ENCODE results near the gene HTT. TPM values are rescaled to one million over a fixed set of nuclear protein-coding genes. Genes with fewer than 3 reads are reported as not detected.

HTT gene
- total and polyA plus RNA-seq, 9 of the 15 experiments (the other 6 are each of a cell fraction or from before 2014, with no cell fraction given): 0.66 to 31.6 (median 14.7) TPM

DNA sequence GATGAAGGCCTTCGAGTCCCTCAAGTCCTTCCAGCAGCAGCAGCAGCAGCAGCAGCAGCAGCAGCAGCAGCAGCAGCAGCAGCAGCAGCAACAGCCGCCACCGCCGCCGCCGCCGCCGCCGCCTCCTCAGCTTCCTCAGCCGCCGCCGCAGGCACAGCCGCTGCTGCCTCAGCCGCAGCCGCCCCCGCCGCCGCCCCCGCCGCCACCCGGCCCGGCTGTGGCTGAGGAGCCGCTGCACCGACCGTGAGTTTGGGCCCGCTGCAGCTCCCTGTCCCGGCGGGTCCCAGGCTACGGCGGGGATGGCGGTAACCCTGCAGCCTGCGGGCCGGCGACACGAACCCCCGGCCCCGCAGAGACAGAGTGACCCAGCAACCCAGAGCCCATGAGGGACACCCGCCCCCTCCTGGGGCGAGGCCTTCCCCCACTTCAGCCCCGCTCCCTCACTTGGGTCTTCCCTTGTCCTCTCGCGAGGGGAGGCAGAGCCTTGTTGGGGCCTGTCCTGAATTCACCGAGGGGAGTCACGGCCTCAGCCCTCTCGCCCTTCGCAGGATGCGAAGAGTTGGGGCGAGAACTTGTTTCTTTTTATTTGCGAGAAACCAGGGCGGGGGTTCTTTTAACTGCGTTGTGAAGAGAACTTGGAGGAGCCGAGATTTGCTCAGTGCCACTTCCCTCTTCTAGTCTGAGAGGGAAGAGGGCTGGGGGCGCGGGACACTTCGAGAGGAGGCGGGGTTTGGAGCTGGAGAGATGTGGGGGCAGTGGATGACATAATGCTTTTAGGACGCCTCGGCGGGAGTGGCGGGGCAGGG lies 568 bp downstream of the HTT start (continued):
- TF ChIP-seq RBBP5 (IDR thresholded peaks at IDR 0.05; ENCODE audit: borderline replicate concordance, insufficient read depth, low read length, poor library complexity, severe bottlenecking) (peak; percentile 58), NUFIP1 (IDR thresholded peaks at IDR 0.05; ENCODE audit: partially characterized antibody) (no peak), POLR2AphosphoS5 (IDR thresholded peaks at IDR 0.05; ENCODE audit: control insufficient read depth, insufficient read depth, low read depth, low read length) (peak; percentile 39; the same call in 1 of the 2 replicates), ZNF436 (CRISPR knock-in tag; IDR thresholded peaks at IDR 0.05) (no peak), ZNF197 (CRISPR knock-in tag; IDR thresholded peaks at IDR 0.05; ENCODE audit: low read depth) (no peak), KDM2B (CRISPR knock-in tag; IDR thresholded peaks at IDR 0.05) (no peak), TCF3 (CRISPR knock-in tag; IDR thresholded peaks at IDR 0.05) (no peak), NCOR1 (IDR thresholded peaks at IDR 0.05) (no peak), KDM1A (IDR thresholded peaks at IDR 0.05) (0 out of 4 replicates have a peak, but pooled peaks of 1 of the 2 experiments have one; percentile 31), ZNF79 (CRISPR knock-in tag; IDR thresholded peaks at IDR 0.05; ENCODE audit: low read depth) (no peak), JUND (IDR thresholded peaks at IDR 0.05; ENCODE audit: borderline replicate concordance, low read depth, low read length) (peak; percentile 46; the same call in 1 of the 2 replicates), JUND (tag; IDR thresholded peaks at IDR 0.05; ENCODE audit: borderline replicate concordance, low read depth, low read length) (no peak; the same call in 2 of the 3 replicates), HDAC3 (IDR thresholded peaks at IDR 0.05; ENCODE audit: borderline replicate concordance, partially characterized antibody) (no peak), SAFB2 (IDR thresholded peaks at IDR 0.05; ENCODE audit: borderline replicate concordance, low read depth, low read length, severe bottlenecking) (no peak), PCBP2 (IDR thresholded peaks at IDR 0.05; ENCODE audit: low read depth, low read length, poor library complexity, severe bottlenecking) (no peak), ZNF133 (CRISPR knock-in tag; IDR thresholded peaks at IDR 0.05) (no peak), MYC (IDR thresholded peaks at IDR 0.05; ENCODE audit: low read depth, low read length) (no peak), MYC (CRISPR knock-in tag; IDR thresholded peaks at IDR 0.05; ENCODE audit: borderline replicate concordance, low read depth) (no peak), CHD2 (IDR thresholded peaks at IDR 0.05; ENCODE audit: low read depth, low read length) (peak; percentile 79)
- TF ChIP-seq, protein P1, sequence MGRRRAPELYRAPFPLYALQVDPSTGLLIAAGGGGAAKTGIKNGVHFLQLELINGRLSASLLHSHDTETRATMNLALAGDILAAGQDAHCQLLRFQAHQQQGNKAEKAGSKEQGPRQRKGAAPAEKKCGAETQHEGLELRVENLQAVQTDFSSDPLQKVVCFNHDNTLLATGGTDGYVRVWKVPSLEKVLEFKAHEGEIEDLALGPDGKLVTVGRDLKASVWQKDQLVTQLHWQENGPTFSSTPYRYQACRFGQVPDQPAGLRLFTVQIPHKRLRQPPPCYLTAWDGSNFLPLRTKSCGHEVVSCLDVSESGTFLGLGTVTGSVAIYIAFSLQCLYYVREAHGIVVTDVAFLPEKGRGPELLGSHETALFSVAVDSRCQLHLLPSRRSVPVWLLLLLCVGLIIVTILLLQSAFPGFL (CRISPR knock-in tag; IDR thresholded peaks at IDR 0.05): no peak
- TF ChIP-seq, protein P2, sequence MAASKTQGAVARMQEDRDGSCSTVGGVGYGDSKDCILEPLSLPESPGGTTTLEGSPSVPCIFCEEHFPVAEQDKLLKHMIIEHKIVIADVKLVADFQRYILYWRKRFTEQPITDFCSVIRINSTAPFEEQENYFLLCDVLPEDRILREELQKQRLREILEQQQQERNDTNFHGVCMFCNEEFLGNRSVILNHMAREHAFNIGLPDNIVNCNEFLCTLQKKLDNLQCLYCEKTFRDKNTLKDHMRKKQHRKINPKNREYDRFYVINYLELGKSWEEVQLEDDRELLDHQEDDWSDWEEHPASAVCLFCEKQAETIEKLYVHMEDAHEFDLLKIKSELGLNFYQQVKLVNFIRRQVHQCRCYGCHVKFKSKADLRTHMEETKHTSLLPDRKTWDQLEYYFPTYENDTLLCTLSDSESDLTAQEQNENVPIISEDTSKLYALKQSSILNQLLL (CRISPR knock-in tag; IDR thresholded peaks at IDR 0.05; ENCODE audit: borderline replicate concordance): no peak
- TF ChIP-seq, protein P3, sequence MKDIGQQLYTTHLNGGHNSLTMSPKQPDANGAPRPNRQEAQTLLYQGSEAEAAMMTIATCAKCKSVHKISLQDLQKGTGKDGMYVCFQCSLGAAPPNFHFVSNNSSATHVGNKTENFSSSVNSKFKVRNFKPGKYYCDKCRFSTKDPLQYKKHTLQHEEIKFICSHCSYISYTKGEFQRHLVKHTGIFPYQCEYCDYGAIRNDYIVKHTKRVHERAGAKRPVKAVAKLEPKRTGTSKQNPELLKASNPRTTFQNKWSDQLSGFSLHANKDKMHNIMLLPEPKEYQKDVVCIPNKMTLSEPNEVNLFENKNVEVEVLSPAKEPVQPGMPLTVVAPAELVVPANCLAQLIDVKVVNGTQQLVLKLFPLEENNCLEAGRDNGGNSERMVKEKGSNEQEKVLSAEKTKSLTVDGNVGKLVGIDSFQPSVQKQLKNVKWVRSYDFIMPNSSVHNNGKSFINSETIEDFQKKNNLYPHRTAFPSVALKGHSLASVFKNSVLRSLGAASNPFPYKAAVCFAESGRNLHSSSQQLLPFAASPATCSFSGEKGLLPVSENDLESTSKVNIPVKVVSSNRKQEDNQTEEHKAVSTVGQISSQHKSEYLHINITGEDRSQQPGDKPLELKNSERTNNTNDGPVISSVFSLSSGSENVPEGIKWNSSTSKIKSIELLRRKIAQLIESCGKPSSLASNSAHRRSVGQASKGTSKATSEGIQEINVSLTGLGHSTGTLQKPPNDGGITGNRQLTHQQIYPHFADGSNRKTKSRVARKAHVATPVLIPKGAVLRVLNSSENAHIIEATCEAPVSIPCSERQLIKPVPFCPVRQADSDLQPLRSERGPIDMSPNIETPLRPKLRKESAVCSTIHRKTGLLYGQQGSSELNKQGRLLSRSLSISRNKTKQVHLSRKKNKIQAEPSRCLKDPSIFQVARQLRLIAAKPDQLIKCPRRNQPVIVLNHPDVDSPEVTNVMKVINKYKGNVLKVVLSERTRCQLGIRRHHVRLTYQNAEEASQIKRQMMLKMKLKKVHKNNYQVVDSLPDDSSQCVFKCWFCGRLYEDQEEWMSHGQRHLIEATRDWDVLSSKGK (CRISPR knock-in tag; IDR thresholded peaks at IDR 0.05): no peak
